ENCODE measurements around the gene SMPD4. TPM values are rescaled to one million over a fixed set of nuclear protein-coding genes. Genes with fewer than 3 reads are reported as not detected.
"Not testable (repeated sequence)": the region's sequence is repeated elsewhere in the genome, so short reads cannot be mapped to it uniquely, and the experiment has no call there.

SMPD4 gene
- total RNA-seq, 4 donors from 2014 or later = 34.1 to 74.6 (median 59.0) TPM

DNA sequence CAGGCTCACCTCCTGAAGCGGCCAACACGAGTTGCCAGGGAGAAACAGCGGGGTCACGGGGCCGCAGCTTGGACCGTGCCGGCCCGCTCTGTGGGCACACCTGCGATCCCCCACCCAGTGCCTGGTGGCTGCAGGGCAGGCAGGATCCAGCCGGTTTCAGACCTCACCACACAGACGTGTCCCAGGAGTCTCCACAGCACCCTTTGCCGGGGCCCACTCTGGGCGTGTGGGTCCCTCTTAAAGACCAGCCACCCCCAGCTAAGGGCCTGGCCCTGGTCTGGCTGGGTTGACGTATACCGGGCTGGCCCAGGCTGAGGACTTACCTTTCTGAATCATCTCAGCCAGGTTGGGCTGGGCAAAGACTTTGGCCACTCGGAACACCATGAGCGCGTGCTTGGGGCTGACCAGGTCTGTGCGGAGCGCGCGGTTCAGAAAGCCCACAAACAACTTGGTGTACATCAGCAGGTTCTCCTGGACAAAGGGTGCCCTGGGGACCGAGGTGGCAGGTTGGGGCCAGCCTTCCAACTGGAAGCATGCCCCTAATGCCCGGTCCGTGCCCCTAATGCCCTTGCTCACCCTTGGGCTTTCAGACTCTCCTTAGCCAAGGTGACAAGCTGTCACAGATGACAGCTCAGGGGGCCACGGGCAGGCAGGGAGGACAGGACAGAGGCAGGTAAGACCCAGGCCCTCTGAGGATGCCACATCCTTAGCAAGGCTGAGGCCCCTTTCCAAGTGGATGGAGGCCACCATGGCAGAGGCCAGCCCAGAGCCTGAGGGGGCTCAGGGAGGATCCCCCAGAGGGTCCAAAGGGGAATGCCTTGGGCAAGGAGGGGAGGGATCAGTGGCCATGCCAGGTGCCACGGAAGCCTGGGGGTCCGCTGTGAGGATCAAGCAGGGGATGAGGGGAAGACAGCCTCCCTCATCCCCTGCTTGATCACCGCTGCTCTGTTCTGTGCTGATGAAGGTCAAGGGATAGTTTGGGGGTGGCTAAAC lies 26.3 kb downstream of the SMPD4 start:
- Histone ChIP-seq H3K36me3 (peaks cover 13 to 19% of the 10 kb centered on the region in 2 donors), H3K9me3 (no peaks in the 10 kb centered on the region), H3K4me3 (replicated peaks in 1 of 3) (no peak overlapping the region), H3K27ac (peak overlapping the region; percentile 23 to 63 (median 41)), H3K4me1 (peaks cover 32 to 40% of the 10 kb centered on the region in 2 donors), H3K27me3 (no peaks in the 10 kb centered on the region)
- DNase-seq = no peak
- intact Hi-C loops (cut with DNase I) = loop anchor here (5.0 kb wide), 1 partner anchor 177 kb away; no protein-coding TSS in a partner anchor
- WGBS, 2 donors = 94% methylated on average over 3 to 18 of the region's 29 CpGs
- TF ChIP-seq, protein P1, sequence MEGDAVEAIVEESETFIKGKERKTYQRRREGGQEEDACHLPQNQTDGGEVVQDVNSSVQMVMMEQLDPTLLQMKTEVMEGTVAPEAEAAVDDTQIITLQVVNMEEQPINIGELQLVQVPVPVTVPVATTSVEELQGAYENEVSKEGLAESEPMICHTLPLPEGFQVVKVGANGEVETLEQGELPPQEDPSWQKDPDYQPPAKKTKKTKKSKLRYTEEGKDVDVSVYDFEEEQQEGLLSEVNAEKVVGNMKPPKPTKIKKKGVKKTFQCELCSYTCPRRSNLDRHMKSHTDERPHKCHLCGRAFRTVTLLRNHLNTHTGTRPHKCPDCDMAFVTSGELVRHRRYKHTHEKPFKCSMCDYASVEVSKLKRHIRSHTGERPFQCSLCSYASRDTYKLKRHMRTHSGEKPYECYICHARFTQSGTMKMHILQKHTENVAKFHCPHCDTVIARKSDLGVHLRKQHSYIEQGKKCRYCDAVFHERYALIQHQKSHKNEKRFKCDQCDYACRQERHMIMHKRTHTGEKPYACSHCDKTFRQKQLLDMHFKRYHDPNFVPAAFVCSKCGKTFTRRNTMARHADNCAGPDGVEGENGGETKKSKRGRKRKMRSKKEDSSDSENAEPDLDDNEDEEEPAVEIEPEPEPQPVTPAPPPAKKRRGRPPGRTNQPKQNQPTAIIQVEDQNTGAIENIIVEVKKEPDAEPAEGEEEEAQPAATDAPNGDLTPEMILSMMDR (IDR thresholded peaks at IDR 0.05) = no peak
- TF ChIP-seq POLR2A (IDR thresholded peaks at IDR 0.05) = no peak

GRCh38 chr2:130154423-130154770 lies 27.0 kb downstream of the SMPD4 start:
- H3K27ac ChIP-seq; DNase-seq; intact Hi-C loops (cut with DNase I); H3K27me3 ChIP-seq; H3K9me3 ChIP-seq; H3K4me3 ChIP-seq (replicated peaks in 1 of 3): not testable (repeated sequence)
- H3K36me3 ChIP-seq = peaks cover 13 to 19% of the 10 kb centered on the region in 2 donors
- H3K4me1 ChIP-seq = peaks cover 26 to 34% of the 10 kb centered on the region in 2 donors
- 80 to 100% methylated on average over 2 of the region's 8 CpGs for WGBS, 2 donors

- H3K4me1 ChIP-seq = peaks cover 22 to 30% of the 10 kb centered on the region in 2 donors
- H3K4me3 ChIP-seq (replicated peaks in 1 of 3); H3K9me3 ChIP-seq; DNase-seq; H3K27me3 ChIP-seq; H3K27ac ChIP-seq; intact Hi-C loops (cut with DNase I): not testable (repeated sequence)
- H3K36me3 ChIP-seq = peaks cover 13 to 19% of the 10 kb centered on the region in 2 donors
- WGBS, 2 donors = 93 to 96% methylated on average over 10 to 17 of the region's 23 CpGs
These were observed 27.5 kb downstream of the SMPD4 start for GRCh38 chr2:130153721-130154422.

DNA sequence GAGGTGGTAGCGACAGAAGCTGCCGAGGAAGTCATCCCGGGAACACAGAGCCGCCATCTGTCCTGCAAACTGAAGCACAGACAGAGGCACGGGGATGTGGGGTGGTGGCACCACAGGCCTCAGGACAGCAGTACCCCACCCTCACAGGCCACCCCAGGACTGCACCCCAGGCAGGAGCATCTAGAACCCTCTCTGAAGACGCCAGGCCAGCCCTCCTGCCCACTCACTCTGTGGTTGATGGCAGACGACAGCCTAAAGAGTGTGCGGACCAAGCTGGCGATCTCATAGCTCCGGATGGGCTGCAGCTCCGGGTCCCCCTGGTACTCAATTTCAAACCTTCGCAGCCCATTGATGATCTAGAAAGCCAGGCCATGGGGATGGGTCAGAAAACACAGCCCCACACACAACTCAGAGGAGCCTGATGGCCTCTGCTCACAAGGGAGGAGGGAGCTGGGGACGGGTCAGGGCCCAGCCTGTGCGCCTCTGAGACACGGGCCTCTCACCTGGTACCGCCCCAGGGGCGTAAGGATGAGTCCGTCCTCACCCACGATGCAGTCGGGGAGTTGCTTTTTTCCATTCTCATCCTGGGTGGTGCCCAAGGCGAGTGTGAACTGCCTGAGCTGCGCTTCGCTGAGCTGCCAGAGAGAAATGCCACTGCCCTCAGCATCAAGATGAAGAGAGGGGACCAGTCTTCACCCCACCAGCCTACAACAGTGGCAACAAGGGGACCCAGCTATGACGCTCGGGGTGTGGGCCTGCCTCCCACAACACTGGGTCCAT lies 28.4 kb downstream of the SMPD4 start:
- 95% methylated on average over 14 to 20 of the region's 25 CpGs for WGBS, 2 donors
- peaks cover 18 to 22% of the 10 kb centered on the region in 2 donors for H3K4me1 ChIP-seq
- peaks cover 13 to 19% of the 10 kb centered on the region in 2 donors for H3K36me3 ChIP-seq
- no peak overlapping the region for H3K27ac ChIP-seq
- H3K9me3 ChIP-seq = no peaks in the 10 kb centered on the region
- TF ChIP-seq POLR2A (IDR thresholded peaks at IDR 0.05) = no peak
- TF ChIP-seq, protein P1 (IDR thresholded peaks at IDR 0.05) = no peak
- no peak for DNase-seq
- no peaks in the 10 kb centered on the region for H3K27me3 ChIP-seq
- H3K4me3 ChIP-seq (replicated peaks in 1 of 3) = no peak overlapping the region
- intact Hi-C loops (cut with DNase I) = no loop called here

DNA sequence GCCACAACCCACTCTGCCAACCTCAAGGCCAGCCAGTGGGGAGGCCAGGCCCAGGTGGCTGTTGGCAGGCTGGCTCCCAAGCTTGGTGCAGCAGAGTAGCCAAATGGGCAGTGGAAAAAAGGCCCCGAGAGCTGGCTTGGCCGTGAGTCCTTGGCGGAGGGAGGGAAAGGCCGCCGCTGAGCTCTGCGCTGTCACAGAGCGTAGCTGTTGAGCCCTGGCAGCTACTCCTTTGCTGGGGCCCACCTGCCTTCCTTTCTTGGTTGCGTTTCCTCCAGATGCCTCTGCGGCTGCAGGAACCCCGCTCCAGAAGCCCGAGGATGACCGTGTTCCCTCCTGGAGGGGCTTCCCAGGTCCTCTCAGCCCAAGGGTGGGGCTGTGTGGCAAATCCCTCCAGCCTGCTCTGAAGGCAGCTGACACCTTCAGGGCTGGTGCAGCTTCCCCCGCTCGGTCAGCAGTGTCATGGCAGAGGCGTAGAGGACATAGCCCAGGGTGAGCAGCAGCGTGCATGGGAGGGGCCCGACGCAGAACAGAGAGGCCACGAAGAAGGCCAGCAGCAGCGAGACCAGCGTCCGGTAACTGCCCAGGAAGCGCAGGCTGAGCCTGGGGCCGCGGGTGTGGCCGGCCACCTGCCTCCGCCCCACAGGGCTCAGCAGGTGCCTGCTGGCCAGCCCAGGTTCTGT lies 29.1 kb downstream of the SMPD4 start:
- H3K4me3 ChIP-seq (replicated peaks in 1 of 3); H3K27ac ChIP-seq; H3K27me3 ChIP-seq; DNase-seq; intact Hi-C loops (cut with DNase I); H3K9me3 ChIP-seq: not testable (repeated sequence)
- Histone ChIP-seq H3K4me1 (peaks cover 11 to 15% of the 10 kb centered on the region in 2 donors), H3K36me3 (peaks cover 13 to 19% of the 10 kb centered on the region in 2 donors)
- WGBS, 2 donors = 94 to 96% methylated on average over 26 to 27 of the region's 27 CpGs

DNA sequence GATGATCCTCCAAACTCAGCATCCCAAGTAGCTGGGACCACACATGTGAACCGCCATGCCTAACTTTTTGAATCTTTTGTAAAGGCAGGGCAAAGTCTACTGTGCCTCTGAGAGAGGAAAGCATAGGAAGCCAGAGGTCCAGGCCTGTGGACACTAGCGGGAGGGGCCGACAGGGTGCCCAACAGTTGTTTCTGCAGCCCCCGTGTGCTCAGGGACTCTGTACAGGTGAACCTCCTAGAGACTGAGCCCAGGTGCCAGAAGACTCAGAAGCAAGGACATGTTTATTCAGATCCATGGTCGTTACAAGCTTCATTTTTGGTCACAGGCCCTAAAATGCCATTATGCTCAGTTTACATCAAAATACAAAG lies 30.3 kb downstream of the SMPD4 start:
- H3K4me3 ChIP-seq (replicated peaks in 1 of 3); H3K27ac ChIP-seq; H3K9me3 ChIP-seq; DNase-seq; H3K27me3 ChIP-seq; intact Hi-C loops (cut with DNase I); H3K4me1 ChIP-seq: not testable (repeated sequence)
- H3K36me3 ChIP-seq = peaks cover 13 to 19% of the 10 kb centered on the region in 2 donors
- WGBS, 2 donors = 50 to 66% methylated on average over 2 to 5 of the region's 5 CpGs

Measured in thyroid gland (tissue), 4 donors.